GM23338 (cell line): ENCODE results near the gene DPYSL5.

Source experiments
- CTCF ChIP-seq, 2 experiments: fragments of 200-600 bp in 1 of 2; sonication (generic) in 1 of 2; conservative IDR thresholded peaks; 2 replicates each; pipeline versions ENCODE4 v1.5.1 to v1.6.1; 2016 to 2017; ENCODE audit warnings: antibody characterized with exemption in 2 of 2, low read depth in 2 of 2, mild to moderate bottlenecking in 2 of 2, moderate library complexity in 1 of 2
- EZH2 ChIP-seq: fragments of 200-600 bp; sonication (generic); IDR thresholded peaks from one replicate; pipeline ENCODE4 v1.8.0; 2017; ENCODE audit warnings: antibody characterized with exemption, mild to moderate bottlenecking, low read depth; ENCODE audit not compliant: unreplicated experiment
- REST ChIP-seq: IDR thresholded peaks from one replicate; pipeline ENCODE4 v1.6.1; 2018; ENCODE audit warnings: antibody characterized with exemption; ENCODE audit not compliant: unreplicated experiment

GRCh38 chr2:26907416-26907815 is 59.5 kb downstream of the DPYSL5 start:
- no peak for TF ChIP-seq CTCF (conservative IDR thresholded peaks at IDR 0.05; ENCODE audit: low read depth in 2 of 2)
- TF ChIP-seq EZH2: no peak
- no peak for TF ChIP-seq REST
